H1 (cell line): ENCODE measurements around the gene PTCHD1. TPM values are rescaled to one million over a fixed set of nuclear protein-coding genes. Genes with fewer than 3 reads are reported as not detected.

ENCODE experiments used
- CTCF ChIA-PET: fragments of 300-600 bp; sonication (Branson Sonifier 250); formaldehyde crosslinking; loops from one replicate; lab custom pipeline; 2021; ENCODE audit not compliant: partially characterized antibody; lab: Charles Lee
- POLR2A ChIA-PET: fragments of 300-600 bp; sonication (Branson Sonifier 250); formaldehyde crosslinking; loops from one replicate; lab custom pipeline; 2021; ENCODE audit warnings: inconsistent platforms; ENCODE audit not compliant: partially characterized antibody; lab: Charles Lee
- DNase-seq, 2 experiments: peaks; one replicate each; pipeline versions ENCODE4 v3.0.0 to v3.0.0-alpha.2; 2010 to 2022; ENCODE audit warnings: low spot score in 2 of 2, low read depth in 1 of 2, mixed read lengths in 1 of 2
- FAIRE-seq: peaks from 2 replicates; lab custom pipeline; 2011; peaks lifted over from hg19 to GRCh38; lab: Jason Lieb, UNC
- H2AFZ ChIP-seq: 2 replicates; pipeline ENCODE4 v1.8.1; 2012; ENCODE audit warnings: low read length, inconsistent platforms
- H2AK5ac ChIP-seq: 2 replicates; pipeline ENCODE4 v1.6.1; 2013; ENCODE audit warnings: low read depth, low read length
- H2BK120ac ChIP-seq: replicated peaks from 2 replicates; pipeline ENCODE3; 2013; ENCODE audit warnings: low read depth, low read length, inconsistent platforms
- H2BK12ac ChIP-seq: 2 replicates; pipeline ENCODE4 v1.6.1; 2013; ENCODE audit warnings: low read depth, low read length
- H2BK15ac ChIP-seq: 2 replicates; pipeline ENCODE4 v1.6.1; 2013; ENCODE audit warnings: low read length
- H2BK20ac ChIP-seq: 2 replicates; pipeline ENCODE4 v1.6.1; 2013; ENCODE audit warnings: low read length
- H2BK5ac ChIP-seq: 2 replicates; pipeline ENCODE4 v1.6.1; 2013; ENCODE audit warnings: low read depth, low read length
- H3K14ac ChIP-seq: 2 replicates; pipeline ENCODE4 v1.6.1; 2013; ENCODE audit warnings: inconsistent platforms; ENCODE audit not compliant: insufficient read length
- H3K18ac ChIP-seq: 2 replicates; pipeline ENCODE4 v1.6.1; 2013; ENCODE audit warnings: low read length; ENCODE audit errors: extremely low read depth
- H3K23ac ChIP-seq: 2 replicates; pipeline ENCODE4 v1.6.1; 2013; ENCODE audit warnings: inconsistent platforms; ENCODE audit not compliant: insufficient read length
- H3K23me2 ChIP-seq: 2 replicates; pipeline ENCODE4 v1.6.1; 2013; ENCODE audit warnings: low read depth, low read length
- H3K27ac ChIP-seq: 2 replicates; pipeline ENCODE4 v1.6.1; 2011; ENCODE audit warnings: low read depth, low read length, inconsistent platforms
- H3K27me3 ChIP-seq, 4 experiments: replicated peaks in 1 of 4; 1 replicate in 1 of 4; 2 replicates in 3 of 4; pipeline versions ENCODE4 v1.6.1 to v1.8.1; 2011 to 2013; ENCODE audit warnings: low read length in 3 of 4, mild to moderate bottlenecking in 3 of 4, inconsistent platforms in 2 of 4, mixed read lengths in 2 of 4, moderate library complexity in 1 of 4; ENCODE audit not compliant: control insufficient read depth in 3 of 4, insufficient read depth in 3 of 4; ENCODE audit errors: extremely low read depth in 1 of 4
- H3K36me3 ChIP-seq, 4 experiments: 2 replicates each; pipeline versions ENCODE4 v1.6.1 to v1.8.1; 2011 to 2013; ENCODE audit warnings: mild to moderate bottlenecking in 4 of 4, low read length in 3 of 4, moderate library complexity in 2 of 4, control low read depth in 1 of 4, inconsistent platforms in 1 of 4; ENCODE audit not compliant: insufficient read depth in 4 of 4, control insufficient read depth in 2 of 4
- H3K4ac ChIP-seq: replicated peaks from 2 replicates; pipeline ENCODE3; 2013; ENCODE audit warnings: low read length, low read depth, mixed read lengths, inconsistent platforms; ENCODE audit not compliant: insufficient read length
- H3K4me1 ChIP-seq, 4 experiments: replicated peaks in 1 of 4; 1 replicate in 1 of 4; 2 replicates in 3 of 4; pipeline versions ENCODE4 v1.6.1 to v1.8.1; 2011 to 2013; ENCODE audit warnings: low read length in 3 of 4, inconsistent platforms in 2 of 4, mixed read lengths in 1 of 4; ENCODE audit not compliant: insufficient read depth in 4 of 4, control insufficient read depth in 3 of 4
- H3K4me2 ChIP-seq, 2 experiments: 2 replicates each; pipeline versions ENCODE4 v1.6.1 to v1.8.1; 2011 to 2013; ENCODE audit warnings: low read depth in 2 of 2, low read length in 2 of 2, control low read depth in 1 of 2, inconsistent platforms in 1 of 2, mild to moderate bottlenecking in 1 of 2; ENCODE audit not compliant: insufficient read depth in 1 of 2
- H3K4me3 ChIP-seq, 4 experiments: fragments of 200-600, 300-600 bp in 1 of 4; sonication (generic), shearing (Covaris generic), sonication (Bioruptor Twin) in 1 of 4; 2 replicates each; pipeline versions ENCODE4 v1.5.1 to v1.8.1; 2011 to 2016; ENCODE audit warnings: low read length in 4 of 4, low read depth in 3 of 4, control low read depth in 2 of 4, inconsistent platforms in 2 of 4, mild to moderate bottlenecking in 2 of 4, mixed read lengths in 1 of 4, moderate library complexity in 1 of 4; ENCODE audit not compliant: insufficient read depth in 2 of 4; ENCODE audit errors: extremely low read depth in 1 of 4
- H3K56ac ChIP-seq: replicated peaks from 2 replicates; pipeline ENCODE3; 2013; ENCODE audit warnings: low read depth, mild to moderate bottlenecking, mixed read lengths, low read length, inconsistent platforms; ENCODE audit not compliant: insufficient read length
- H3K79me1 ChIP-seq: 2 replicates; pipeline ENCODE4 v1.6.1; 2013; ENCODE audit warnings: low read depth, low read length, control low read depth
- H3K79me2 ChIP-seq, 2 experiments: 2 replicates each; pipeline versions ENCODE4 v1.6.1 to v1.8.1; 2012 to 2013; ENCODE audit warnings: low read length in 2 of 2, mild to moderate bottlenecking in 2 of 2, inconsistent platforms in 1 of 2; ENCODE audit not compliant: insufficient read depth in 2 of 2, control insufficient read depth in 1 of 2
- H3K9ac ChIP-seq, 4 experiments: replicated peaks in 1 of 4; 1 replicate in 1 of 4; 2 replicates in 3 of 4; pipeline versions ENCODE4 v1.6.1 to v1.8.1; 2011 to 2013; ENCODE audit warnings: low read depth in 3 of 4, low read length in 3 of 4, control low read depth in 2 of 4, mild to moderate bottlenecking in 2 of 4, moderate library complexity in 2 of 4, inconsistent platforms in 1 of 4; ENCODE audit errors: extremely low read depth in 1 of 4
- H3K9me3 ChIP-seq, 2 experiments: 2 replicates each; pipeline versions ENCODE4 v1.6.1 to v1.8.1; 2012 to 2013; ENCODE audit warnings: mild to moderate bottlenecking in 2 of 2, moderate library complexity in 2 of 2, control low read depth in 1 of 2, inconsistent platforms in 1 of 2, low read depth in 1 of 2, low read length in 1 of 2, mixed read lengths in 1 of 2; ENCODE audit not compliant: insufficient read depth in 2 of 2
- H4K20me1 ChIP-seq, 2 experiments: replicated peaks in 1 of 2; 2 replicates each; pipeline versions ENCODE3 to v1.8.1; 2011 to 2013; ENCODE audit warnings: inconsistent platforms in 2 of 2, low read length in 2 of 2, mild to moderate bottlenecking in 1 of 2; ENCODE audit not compliant: insufficient read depth in 2 of 2, control insufficient read depth in 1 of 2
- H4K5ac ChIP-seq: 2 replicates; pipeline ENCODE4 v1.6.1; 2013; ENCODE audit warnings: low read length, low read depth, mixed read lengths, inconsistent platforms; ENCODE audit not compliant: insufficient read length
- H4K8ac ChIP-seq: 2 replicates; pipeline ENCODE4 v1.8.0; 2013; ENCODE audit warnings: mild to moderate bottlenecking, moderate library complexity, low read length, inconsistent platforms; ENCODE audit not compliant: insufficient read depth; ENCODE audit errors: extremely low read depth
- H4K91ac ChIP-seq: replicated peaks from 2 replicates; pipeline ENCODE3; 2013; ENCODE audit warnings: low read length, mixed read lengths, inconsistent platforms; ENCODE audit not compliant: insufficient read length
- BCL11A ChIP-seq, 2 experiments: IDR thresholded peaks; one replicate each; pipeline ENCODE4 v1.6.1; 2011; ENCODE audit warnings: low read depth in 2 of 2, low read length in 2 of 2, mild to moderate bottlenecking in 2 of 2
- KDM5A ChIP-seq: fragments of 200-600 bp; IDR thresholded peaks from 2 replicates; pipeline ENCODE4 v1.7.1; 2012; ENCODE audit warnings: mild to moderate bottlenecking, low read length, inconsistent platforms, mixed read lengths
- POU5F1 ChIP-seq: IDR thresholded peaks from 2 replicates; pipeline ENCODE4 v1.6.1; 2011; ENCODE audit warnings: low read depth, mild to moderate bottlenecking, low read length, moderate library complexity
- SIN3A ChIP-seq, 2 experiments: IDR thresholded peaks in 1 of 2; conservative IDR thresholded peaks in 1 of 2; 2 replicates each; pipeline ENCODE4 v1.6.1; 2011 to 2012; ENCODE audit warnings: low read length in 2 of 2, improper control_type of control experiment in 1 of 2, low read depth in 1 of 2, mild to moderate bottlenecking in 1 of 2
- SIRT6 ChIP-seq: IDR thresholded peaks from one replicate; pipeline ENCODE4 v1.7.1; 2012; ENCODE audit warnings: low read length, inconsistent platforms
- TAF1 ChIP-seq: IDR thresholded peaks from 2 replicates; pipeline ENCODE4 v1.6.1; 2011; ENCODE audit warnings: mild to moderate bottlenecking, low read depth, low read length
- TBP ChIP-seq: IDR thresholded peaks from 2 replicates; pipeline ENCODE4 v1.6.1; 2011; ENCODE audit warnings: low read depth, low read length, improper control_type of control experiment
- WGBS, 2 experiments: shearing (Covaris generic) in 1 of 2; methylation state at CpG; one replicate each; pipeline versions ENCODE4 v1.1.6 to v1.1.7; 2013 to 2015; ENCODE audit warnings: low lambda C conversion rate in 2 of 2, mixed read lengths in 2 of 2, inconsistent platforms in 1 of 2, low coverage in 1 of 2, missing lambda C conversion rate in 1 of 2; ENCODE audit not compliant: insufficient replicate concordance in 2 of 2, insufficient coverage in 1 of 2, insufficient read length in 1 of 2; ENCODE audit errors: extremely low coverage in 1 of 2, missing lambda C conversion rate in 1 of 2; 5-methylcytosine and 5-hydroxymethylcytosine counted together
- polyA plus RNA-seq, 7 experiments: library from polyadenylated mRNA; depleted of rRNA in 3 of 7; stranded (reverse) in 5 of 7; unstranded in 2 of 7; fragments of >200 nt in 5 of 7; fragments of 200-250 nt in 2 of 7; gene quantifications; 1 replicate in 5 of 7; 2 replicates in 1 of 7; 4 replicates in 1 of 7; pipeline versions ENCODE4 v1.2.1 to v1.2.3, GENCODE V29; 2011 to 2013; ENCODE audit warnings: missing spikeins in 2 of 7, mixed read lengths in 2 of 7
- total RNA-seq: library from RNA; stranded (reverse); fragmentation: NEBNext Ultra II Directional; extraction: Animal tissue kit (Norgen Biotek cat#: 25700); gene quantifications from 2 replicates; pipeline ENCODE4 v1.2.1, GENCODE V29; 2021

Gene PTCHD1
- total and polyA plus RNA-seq, 2 of the 8 experiments (the other 6 are each of a cell fraction or from before 2014, with no cell fraction given), result 0.53 to 2.4 TPM

DNA sequence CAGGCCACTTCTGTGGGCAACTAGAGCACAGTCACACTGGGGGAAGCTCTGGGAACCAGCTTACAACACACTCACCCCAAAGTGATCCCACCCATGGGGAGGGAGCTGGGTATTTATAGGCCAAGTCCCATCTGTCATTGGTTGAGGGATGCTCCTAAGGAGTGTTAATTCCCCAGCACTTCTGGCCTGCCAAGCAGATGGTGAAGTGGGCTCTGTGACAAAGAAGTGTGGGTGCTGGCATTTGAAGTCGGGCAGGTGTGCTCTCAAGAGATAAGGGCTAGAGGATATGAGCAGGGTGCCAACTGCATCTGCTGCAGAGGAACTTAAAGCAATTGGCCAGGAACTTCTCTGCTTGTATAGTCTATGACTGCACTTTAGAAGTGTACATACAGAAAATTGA is 30.9 kb downstream of the PTCHD1 start:
- Histone ChIP-seq H4K20me1 (no peaks in the 10 kb centered on the region), H4K8ac (no peak overlapping the region), H2BK15ac (no peak overlapping the region), H2BK20ac (no peak overlapping the region), H2AK5ac (no peak overlapping the region), H2BK12ac (no peak overlapping the region), H2AFZ (no peak overlapping the region), H3K79me2 (no peaks in the 10 kb centered on the region), H3K27ac (no peak overlapping the region), H3K9ac (no peak overlapping the region), H4K5ac (no peak overlapping the region), H3K56ac (no peak overlapping the region), H3K79me1 (no peaks in the 10 kb centered on the region), H3K4me1 (no peaks in the 10 kb centered on the region), H4K91ac (no peak overlapping the region), H3K27me3 (no peaks in the 10 kb centered on the region), H3K14ac (no peak overlapping the region), H3K36me3 (peaks cover 0 to 6% (median 0%) of the 10 kb centered on the region in 4 experiments; a peak in 2 of 8 replicates), H2BK5ac (no peak overlapping the region), H3K4me3 (no peak overlapping the region), H3K9me3 (peaks cover 0 to 6% of the 10 kb centered on the region in 2 experiments; a peak in 1 of 4 replicates), H3K23me2 (no peaks in the 10 kb centered on the region), H3K4me2 (no peak overlapping the region), H2BK120ac (no peak overlapping the region), H3K18ac (no peak overlapping the region), H3K4ac (no peak overlapping the region), H3K23ac (no peak overlapping the region)
- POLR2A ChIA-PET, result interaction anchor here (0.6 kb wide), 1 partner anchor 252 kb away, joined by 3 read pairs; no protein-coding TSS in a partner anchor
- no peak for DNase-seq
- WGBS, 2 experiments, result 78% methylated on average over 1 of the region's 1 CpG; no CpG with 5 or more reads in 1 of the 2 experiments
- no peak for TF ChIP-seq SIRT6
- no peak for TF ChIP-seq SIN3A (conservative IDR thresholded peaks at IDR 0.05 in 1 of 2, IDR thresholded peaks at IDR 0.05 in 1 of 2; ENCODE audit: low read depth in 1 of 2, low read length in 2 of 2)
- TF ChIP-seq KDM5A, result no peak
- TF ChIP-seq POU5F1, result no peak
- no peak for TF ChIP-seq TBP
- no peak for TF ChIP-seq TAF1
- no peak for TF ChIP-seq BCL11A (IDR thresholded peaks at IDR 0.05; ENCODE audit: low read depth in 2 of 2, low read length in 2 of 2)
- CTCF ChIA-PET, result interaction anchor here (1.1 to 1.5 kb wide), 2 partner anchors 9 to 37 kb away, joined by 3 to 4 read pairs; no protein-coding TSS in a partner anchor
- FAIRE-seq, result no peak
